HEK293 (cell line): ENCODE results near the gene MICU1.

Experiments used
- BCL11A ChIP-seq: fragments of 450-650 bp; formaldehyde crosslinking; IDR thresholded peaks from 2 replicates; pipeline ENCODE4 v1.5.1; 2016; ENCODE audit warnings: low read depth, missing biosample characterization, missing genetic modification characterization
- CTCF ChIP-seq: fragments of 450-650 bp; formaldehyde crosslinking; IDR thresholded peaks from 2 replicates; pipeline ENCODE4 v1.5.1; 2016; ENCODE audit warnings: missing biosample characterization, missing genetic modification characterization
- OSR2 ChIP-seq: fragments of 450-650 bp; formaldehyde crosslinking; IDR thresholded peaks from 2 replicates; pipeline ENCODE4 v1.5.1; 2016; ENCODE audit warnings: missing biosample characterization, missing genetic modification characterization
- PRDM10 ChIP-seq: fragments of 450-650 bp; formaldehyde crosslinking; IDR thresholded peaks from 2 replicates; pipeline ENCODE4 v1.5.1; 2016; ENCODE audit warnings: missing biosample characterization, missing genetic modification characterization
- SCRT2 ChIP-seq: fragments of 450-650 bp; formaldehyde crosslinking; IDR thresholded peaks from 2 replicates; pipeline ENCODE4 v1.5.1; 2016; ENCODE audit warnings: missing biosample characterization, missing genetic modification characterization
- SP3 ChIP-seq: fragments of 450-650 bp; formaldehyde crosslinking; IDR thresholded peaks from 2 replicates; pipeline ENCODE4 v1.5.1; 2016; ENCODE audit warnings: missing biosample characterization, missing genetic modification characterization
- ZBTB17 ChIP-seq: fragments of 450-650 bp; formaldehyde crosslinking; IDR thresholded peaks from 2 replicates; pipeline ENCODE4 v1.5.1; 2016; ENCODE audit warnings: missing biosample characterization, missing genetic modification characterization
- ZNF148 ChIP-seq: fragments of 450-650 bp; formaldehyde crosslinking; IDR thresholded peaks from 2 replicates; pipeline ENCODE4 v1.5.0; 2017; ENCODE audit warnings: missing biosample characterization, missing genetic modification characterization, borderline replicate concordance
- ZNF18 ChIP-seq: fragments of 450-650 bp; formaldehyde crosslinking; IDR thresholded peaks from 2 replicates; pipeline ENCODE4 v1.5.1; 2016; ENCODE audit warnings: missing biosample characterization, missing genetic modification characterization
- ZNF221 ChIP-seq: fragments of 450-650 bp; formaldehyde crosslinking; IDR thresholded peaks from 2 replicates; pipeline ENCODE4 v1.5.1; 2017; ENCODE audit warnings: missing biosample characterization, missing genetic modification characterization, borderline replicate concordance
- ZNF398 ChIP-seq: fragments of 450-650 bp; formaldehyde crosslinking; IDR thresholded peaks from 2 replicates; pipeline ENCODE4 v1.5.1; 2017; ENCODE audit warnings: missing biosample characterization, missing genetic modification characterization
- ZNF48 ChIP-seq: fragments of 450-650 bp; formaldehyde crosslinking; IDR thresholded peaks from 2 replicates; pipeline ENCODE4 v1.5.1; 2016; ENCODE audit warnings: missing biosample characterization, missing genetic modification characterization
- ZNF549 ChIP-seq: fragments of 450-650 bp; IDR thresholded peaks from 2 replicates; pipeline ENCODE4 v1.5.1; 2018; ENCODE audit warnings: missing biosample characterization, missing genetic modification characterization, mild to moderate bottlenecking, inconsistent platforms, moderate library complexity
- ZNF585B ChIP-seq: fragments of 450-650 bp; formaldehyde crosslinking; IDR thresholded peaks from 2 replicates; pipeline ENCODE4 v1.5.1; 2016; ENCODE audit warnings: missing biosample characterization, missing genetic modification characterization
- ZNF639 ChIP-seq: fragments of 450-650 bp; formaldehyde crosslinking; IDR thresholded peaks from 2 replicates; pipeline ENCODE4 v1.5.1; 2016; ENCODE audit warnings: missing biosample characterization, missing genetic modification characterization
- ZNF654 ChIP-seq: fragments of 450-650 bp; formaldehyde crosslinking; IDR thresholded peaks from 2 replicates; pipeline ENCODE4 v1.5.1; 2016; ENCODE audit warnings: low read depth, missing biosample characterization, missing genetic modification characterization
- ZNF701 ChIP-seq: fragments of 450-650 bp; formaldehyde crosslinking; IDR thresholded peaks from 2 replicates; pipeline ENCODE4 v1.5.1; 2016; ENCODE audit warnings: missing biosample characterization, missing genetic modification characterization
- ZNF707 ChIP-seq: fragments of 450-650 bp; formaldehyde crosslinking; IDR thresholded peaks from 2 replicates; pipeline ENCODE4 v1.5.1; 2016; ENCODE audit warnings: missing biosample characterization, missing genetic modification characterization
- ZSCAN5A ChIP-seq: fragments of 450-650 bp; formaldehyde crosslinking; IDR thresholded peaks from 2 replicates; pipeline ENCODE4 v1.5.1; 2016; ENCODE audit warnings: missing biosample characterization, missing genetic modification characterization
- ZXDB ChIP-seq: fragments of 450-650 bp; formaldehyde crosslinking; IDR thresholded peaks from 2 replicates; pipeline ENCODE4 v1.5.1; 2016; ENCODE audit warnings: missing biosample characterization, missing genetic modification characterization

MICU1 gene

GRCh38 chr10:72328045-72328828, 297.6 kb downstream of the MICU1 start (continued):
- TF ChIP-seq ZNF549 (tag by site-specific recombination) = no peak
- no peak for TF ChIP-seq ZNF639 (tag by site-specific recombination)
- no peak for TF ChIP-seq SCRT2
- no peak for TF ChIP-seq ZSCAN5A (tag by site-specific recombination)
- TF ChIP-seq PRDM10 (tag by site-specific recombination) = peak; percentile 36; the same call in 1 of the 2 replicates
- no peak for TF ChIP-seq ZNF18 (tag by site-specific recombination)
- no peak for TF ChIP-seq ZNF701 (tag by site-specific recombination)
- TF ChIP-seq SP3 (tag by site-specific recombination) = no peak
- no peak for TF ChIP-seq ZNF148 (tag by site-specific recombination)
- TF ChIP-seq ZNF585B (tag by site-specific recombination) = peak; percentile 50
- no peak for TF ChIP-seq ZNF48 (tag by site-specific recombination)
- peak; percentile 65 for TF ChIP-seq ZNF654 (tag by site-specific recombination)
- peak; percentile 91 for TF ChIP-seq CTCF
- no peak for TF ChIP-seq ZNF707
- TF ChIP-seq OSR2 (tag by site-specific recombination) = no peak
- no peak for TF ChIP-seq ZNF398 (tag by site-specific recombination)
- TF ChIP-seq BCL11A (tag by site-specific recombination) = 0 out of 2 replicates have a peak, but pooled peaks have one; percentile 26
- TF ChIP-seq ZXDB (tag by site-specific recombination) = peak; percentile 54
- no peak for TF ChIP-seq ZNF221
- no peak; the same call in 1 of the 2 replicates for TF ChIP-seq ZBTB17 (tag by site-specific recombination)
